Keratinocyte (primary cell): ENCODE data around the gene CRLF1. TPM values are rescaled to one million over a fixed set of nuclear protein-coding genes. Genes with fewer than 3 reads are reported as not detected.

Experiments
- DNase-seq: peaks from one replicate; pipeline ENCODE4 v3.0.0-alpha.2; 2011; ENCODE audit warnings: low read depth, missing footprints, low spot score
- FAIRE-seq: peaks from 2 replicates; lab custom pipeline; 2011; peaks lifted over from hg19 to GRCh38; lab: Jason Lieb, UNC
- H2AFZ ChIP-seq: 2 replicates; pipeline ENCODE4 v1.6.0; 2012; ENCODE audit warnings: low read length, control low read depth, inconsistent platforms; ENCODE audit not compliant: control insufficient read depth
- H3K27ac ChIP-seq: 2 replicates; pipeline ENCODE4 v1.5.1; 2011; ENCODE audit warnings: low read length; ENCODE audit not compliant: control insufficient read depth, insufficient read depth
- H3K27me3 ChIP-seq: 3 replicates; pipeline ENCODE4 v1.6.0; 2011; ENCODE audit warnings: low read length; ENCODE audit not compliant: control insufficient read depth, insufficient read depth; ENCODE audit errors: extremely low read depth
- H3K36me3 ChIP-seq, 2 experiments: 2 replicates in 1 of 2; 3 replicates in 1 of 2; pipeline ENCODE4 v1.5.1; 2011; ENCODE audit warnings: low read length in 2 of 2, mild to moderate bottlenecking in 1 of 2; ENCODE audit not compliant: control insufficient read depth in 2 of 2, insufficient read depth in 2 of 2; ENCODE audit errors: extremely low read depth in 1 of 2
- H3K4me1 ChIP-seq: 3 replicates; pipeline ENCODE4 v1.5.1; 2011; ENCODE audit warnings: low read length; ENCODE audit not compliant: control insufficient read depth, insufficient read depth; ENCODE audit errors: extremely low read depth
- H3K4me2 ChIP-seq: 3 replicates; pipeline ENCODE4 v1.6.0; 2011; ENCODE audit warnings: low read depth, low read length; ENCODE audit not compliant: control insufficient read depth, insufficient read depth; ENCODE audit errors: extremely low read depth
- H3K4me3 ChIP-seq, 3 experiments: fragments of 200-600 bp in 1 of 3; sonication (generic) in 1 of 3; 2 replicates in 2 of 3; 3 replicates in 1 of 3; pipeline ENCODE4 v1.5.1; 2011 to 2016; ENCODE audit warnings: low read length in 3 of 3, mild to moderate bottlenecking in 3 of 3, control low read depth in 2 of 3, inconsistent platforms in 1 of 3, low read depth in 1 of 3, mixed read lengths in 1 of 3, mixed run types in 1 of 3, moderate library complexity in 1 of 3; ENCODE audit not compliant: control insufficient read depth in 2 of 3, insufficient read depth in 2 of 3; ENCODE audit errors: extremely low read depth in 1 of 3
- H3K79me2 ChIP-seq: 2 replicates; pipeline ENCODE4 v1.6.0; 2012; ENCODE audit warnings: low read length; ENCODE audit not compliant: control insufficient read depth, insufficient read depth
- H3K9ac ChIP-seq: 3 replicates; pipeline ENCODE4 v1.6.0; 2011; ENCODE audit warnings: low read length; ENCODE audit not compliant: control insufficient read depth, insufficient read depth; ENCODE audit errors: extremely low read depth
- H3K9me1 ChIP-seq: 3 replicates; pipeline ENCODE4 v1.6.0; 2011; ENCODE audit warnings: low read length; ENCODE audit not compliant: control insufficient read depth, insufficient read depth; ENCODE audit errors: extremely low read depth
- H3K9me3 ChIP-seq: 2 replicates; pipeline ENCODE4 v1.5.1; 2012; ENCODE audit warnings: low read depth, low read length; ENCODE audit not compliant: control insufficient read depth
- H4K20me1 ChIP-seq: 3 replicates; pipeline ENCODE4 v1.6.0; 2011; ENCODE audit warnings: low read length; ENCODE audit not compliant: control insufficient read depth, insufficient read depth; ENCODE audit errors: extremely low read depth
- EZH2 ChIP-seq: IDR thresholded peaks from one replicate; pipeline ENCODE4 v1.6.1; 2012; ENCODE audit warnings: inconsistent platforms, mild to moderate bottlenecking, low read length, moderate library complexity
- dilution Hi-C: fragments of 300-500 bp; cut with MboI; formaldehyde crosslinking; loops from one replicate; pipeline ENCODE4 v1.7.0; 2020; ENCODE audit warnings: low sequenced_read_pairs; ENCODE audit not compliant: extremely low pct_ligation_motif_present
- polyA plus RNA-seq, 5 experiments: library from polyadenylated mRNA; depleted of rRNA in 3 of 5; stranded (reverse) in 3 of 5; stranded (forward) in 1 of 5; unstranded in 1 of 5; fragments of >200 nt; gene quantifications; 1 replicate in 1 of 5; 2 replicates in 3 of 5; 3 replicates in 1 of 5; pipeline versions ENCODE4 v1.2.1 to v1.2.3, GENCODE V29; 2011 to 2012; ENCODE audit warnings: missing spikeins in 2 of 5, low read depth in 1 of 5, low replicate concordance in 1 of 5
- TF ChIP-seq, protein P1 (sequence below), 3 experiments: IDR thresholded peaks in 1 of 3; conservative IDR thresholded peaks in 1 of 3; optimal IDR thresholded peaks in 1 of 3; 2 replicates in 2 of 3; 3 replicates in 1 of 3; pipeline versions ENCODE3 to v1.5.1; 2011; ENCODE audit warnings: low read length in 3 of 3, mild to moderate bottlenecking in 3 of 3, moderate library complexity in 2 of 3, control low read depth in 1 of 3, inconsistent platforms in 1 of 3; ENCODE audit not compliant: insufficient read depth in 2 of 3; ENCODE audit errors: extremely low read depth in 1 of 3

The CRLF1 gene
- polyA plus RNA-seq, 1 donor (not counting 4 experiments of a cell fraction or from before 2014, with no cell fraction given) = 0.20 TPM

DNA sequence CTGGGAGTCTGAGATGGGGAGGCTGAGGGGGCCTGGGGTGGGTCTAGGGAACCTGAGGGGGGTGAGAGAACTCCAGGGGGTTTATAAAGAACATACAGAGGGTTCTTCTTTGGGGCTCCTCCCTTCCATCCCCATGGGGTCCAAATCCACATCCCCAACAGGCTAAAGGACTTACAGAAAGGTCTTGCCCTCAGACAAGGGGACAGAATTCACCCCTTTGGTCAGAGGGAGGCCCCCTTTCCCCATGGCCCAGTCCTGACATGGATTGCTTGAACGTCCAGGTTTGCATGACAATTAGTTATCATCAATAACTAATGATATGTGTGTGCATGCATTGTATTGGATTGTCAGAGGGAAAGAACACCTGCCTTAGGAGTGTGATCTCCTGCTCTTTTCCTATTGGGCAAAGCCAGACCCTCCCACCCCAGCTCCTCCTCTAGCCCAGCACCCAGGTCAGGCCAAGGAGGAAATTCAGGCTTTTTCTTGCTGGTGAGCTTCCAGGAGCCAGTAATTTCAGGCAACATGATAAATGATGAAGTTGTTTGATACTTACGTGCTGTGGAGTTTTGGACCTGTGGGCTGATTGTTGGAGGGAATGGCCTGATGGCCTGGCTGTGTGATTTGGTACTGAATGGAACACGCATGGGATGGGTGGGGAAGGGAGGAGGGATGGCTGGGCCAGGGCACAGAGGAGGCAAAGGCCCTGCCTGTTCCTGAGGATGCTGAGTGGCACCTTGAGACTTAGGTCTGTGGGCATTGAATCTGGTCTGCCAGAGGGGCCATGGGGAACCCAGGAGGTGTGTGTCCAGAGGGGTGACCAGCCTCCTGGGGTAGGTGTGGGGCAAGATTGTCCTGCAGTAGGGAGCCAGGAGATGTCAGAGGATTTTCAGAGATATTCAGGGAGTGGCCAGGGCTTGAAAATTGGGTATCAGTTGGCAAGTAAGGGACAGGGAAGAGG, 31.4 kb upstream of the CRLF1 start:
- H3K9ac ChIP-seq = peak overlapping the region; percentile 83
- H3K36me3 ChIP-seq = no peaks in the 10 kb centered on the region
- no peaks in the 10 kb centered on the region for H4K20me1 ChIP-seq
- peaks cover 19% of the 10 kb centered on the region for H3K4me1 ChIP-seq
- FAIRE-seq (peak; percentile 53), DNase-seq (no peak)
- TF ChIP-seq, protein P1, sequence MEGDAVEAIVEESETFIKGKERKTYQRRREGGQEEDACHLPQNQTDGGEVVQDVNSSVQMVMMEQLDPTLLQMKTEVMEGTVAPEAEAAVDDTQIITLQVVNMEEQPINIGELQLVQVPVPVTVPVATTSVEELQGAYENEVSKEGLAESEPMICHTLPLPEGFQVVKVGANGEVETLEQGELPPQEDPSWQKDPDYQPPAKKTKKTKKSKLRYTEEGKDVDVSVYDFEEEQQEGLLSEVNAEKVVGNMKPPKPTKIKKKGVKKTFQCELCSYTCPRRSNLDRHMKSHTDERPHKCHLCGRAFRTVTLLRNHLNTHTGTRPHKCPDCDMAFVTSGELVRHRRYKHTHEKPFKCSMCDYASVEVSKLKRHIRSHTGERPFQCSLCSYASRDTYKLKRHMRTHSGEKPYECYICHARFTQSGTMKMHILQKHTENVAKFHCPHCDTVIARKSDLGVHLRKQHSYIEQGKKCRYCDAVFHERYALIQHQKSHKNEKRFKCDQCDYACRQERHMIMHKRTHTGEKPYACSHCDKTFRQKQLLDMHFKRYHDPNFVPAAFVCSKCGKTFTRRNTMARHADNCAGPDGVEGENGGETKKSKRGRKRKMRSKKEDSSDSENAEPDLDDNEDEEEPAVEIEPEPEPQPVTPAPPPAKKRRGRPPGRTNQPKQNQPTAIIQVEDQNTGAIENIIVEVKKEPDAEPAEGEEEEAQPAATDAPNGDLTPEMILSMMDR (optimal IDR thresholded peaks at IDR 0.05 in 1 of 3, IDR thresholded peaks at IDR 0.05 in 1 of 3, conservative IDR thresholded peaks at IDR 0.05 in 1 of 3; ENCODE audit: extremely low read depth in 1 of 3, insufficient read depth in 2 of 3, low read length in 3 of 3) = peak in 1 of 3 experiments; percentile 16
- no peak for TF ChIP-seq EZH2
- no peaks in the 10 kb centered on the region for H3K9me1 ChIP-seq
- H3K27ac ChIP-seq = no peak overlapping the region
- no peaks in the 10 kb centered on the region for H3K79me2 ChIP-seq
- H3K4me3 ChIP-seq = peak overlapping the region; percentile 80 to 90 (median 89)
- H3K9me3 ChIP-seq = no peaks in the 10 kb centered on the region
- no peak overlapping the region for H2AFZ ChIP-seq
- peak overlapping the region; percentile 90 for H3K4me2 ChIP-seq
- dilution Hi-C loops = no loop called here
- no peaks in the 10 kb centered on the region for H3K27me3 ChIP-seq

DNA sequence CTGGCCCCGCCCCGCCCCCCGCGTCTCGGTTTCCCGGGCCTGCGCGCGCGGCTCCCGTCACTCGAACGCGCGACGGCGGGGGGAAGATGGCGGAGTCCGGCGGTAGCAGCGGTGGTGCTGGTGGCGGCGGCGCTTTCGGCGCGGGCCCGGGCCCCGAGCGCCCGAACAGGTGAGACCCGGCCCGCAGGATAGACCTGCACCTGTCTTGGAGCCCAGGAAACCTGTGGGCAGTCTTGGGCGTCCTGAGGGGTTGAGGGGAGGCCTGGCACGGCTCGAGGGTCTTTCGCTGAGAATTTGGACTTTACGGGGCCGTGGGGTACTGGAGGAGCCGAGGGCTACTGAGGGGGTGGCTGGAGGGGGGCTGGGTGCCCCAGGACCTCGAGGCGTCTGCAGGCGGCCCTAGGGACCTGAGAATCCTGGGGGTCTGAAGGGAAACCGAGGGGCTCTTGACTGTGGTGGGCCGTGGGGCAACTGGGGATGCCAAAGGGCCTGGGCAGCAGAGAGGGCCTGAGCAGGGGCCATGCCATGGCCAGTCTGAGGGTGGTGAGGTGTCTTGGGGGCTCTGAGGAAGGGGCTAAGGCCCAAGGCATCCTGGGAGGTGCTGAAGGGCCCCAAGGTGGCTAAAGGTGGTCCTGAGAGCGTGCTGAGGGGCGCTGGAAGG, 30.5 kb upstream of the CRLF1 start, which contains the start of gene KLHL26:
Gene KLHL26, plus strand, starts transcription at position 60 of the 661 bp plus-strand sequence. Its CDS starts 27 bp downstream, at position 87.
- H3K27me3 ChIP-seq = no peaks in the 10 kb centered on the region
- H3K4me2 ChIP-seq = peak within 1 kb of the TSS; percentile 90
- DNase-seq (no peak), FAIRE-seq (no peak)
- peak within 1 kb of the TSS; percentile 52 for H3K27ac ChIP-seq
- H3K9me3 ChIP-seq = no peaks in the 10 kb centered on the region
- peak within 1 kb of the TSS; percentile 83 for H3K9ac ChIP-seq
- H4K20me1 ChIP-seq = no peaks in the 10 kb centered on the region
- H3K36me3 ChIP-seq = no peaks in the 10 kb centered on the region
- H3K4me1 ChIP-seq = peaks cover 19% of the 10 kb centered on the region
- dilution Hi-C loops = no loop called here
- H2AFZ ChIP-seq = peak within 1 kb of the TSS; percentile 88
- H3K79me2 ChIP-seq = no peaks in the 10 kb centered on the region
- H3K4me3 ChIP-seq = peak within 1 kb of the TSS; percentile 80 to 90 (median 89)
- TF ChIP-seq EZH2 = no peak
- TF ChIP-seq, protein P1 (optimal IDR thresholded peaks at IDR 0.05 in 1 of 3, IDR thresholded peaks at IDR 0.05 in 1 of 3, conservative IDR thresholded peaks at IDR 0.05 in 1 of 3; ENCODE audit: extremely low read depth in 1 of 3, insufficient read depth in 2 of 3, low read length in 3 of 3) = no peak
- H3K9me1 ChIP-seq = no peaks in the 10 kb centered on the region
